Effector memory CD8-positive, alpha-beta T cell (primary cell): Measurements from ENCODE around the gene SGTA.

Source experiments
- ATAC-seq: fragments of 150-1000 bp; cut with Tn5 transposase; replicated peaks from 2 replicates; pipeline ENCODE4 v1.10.0; 2021; ENCODE audit warnings: mild to moderate bottlenecking, moderate library complexity
- DNase-seq, 3 experiments: peaks; one replicate each; pipeline ENCODE4 v3.0.0; 2021
- H3K27ac Mint-ChIP-seq, 2 donors: one replicate each; pipeline ENCODE4 v1.8.0; 2022; ENCODE audit warnings: mild to moderate bottlenecking in 2 of 2, mixed read lengths in 2 of 2, moderate library complexity in 2 of 2
- H3K27me3 Mint-ChIP-seq, 2 donors: one replicate each; pipeline ENCODE4 v1.8.0; 2022; ENCODE audit warnings: mixed read lengths in 2 of 2
- H3K36me3 Mint-ChIP-seq: one replicate; pipeline ENCODE4 v1.8.0; 2022; ENCODE audit warnings: mild to moderate bottlenecking, moderate library complexity, mixed read lengths; ENCODE audit not compliant: insufficient read depth
- H3K4me1 Mint-ChIP-seq, 2 donors: one replicate each; pipeline ENCODE4 v1.8.0; 2022; ENCODE audit warnings: low read depth in 2 of 2, mixed read lengths in 2 of 2
- H3K4me3 Mint-ChIP-seq, 2 donors: one replicate each; pipeline ENCODE4 v1.8.0; 2022; ENCODE audit warnings: mild to moderate bottlenecking in 2 of 2, mixed read lengths in 2 of 2, moderate library complexity in 2 of 2
- H3K9me3 Mint-ChIP-seq, 2 donors: one replicate each; pipeline ENCODE4 v1.8.0; 2022; ENCODE audit warnings: mixed read lengths in 2 of 2

Gene SGTA

DNA sequence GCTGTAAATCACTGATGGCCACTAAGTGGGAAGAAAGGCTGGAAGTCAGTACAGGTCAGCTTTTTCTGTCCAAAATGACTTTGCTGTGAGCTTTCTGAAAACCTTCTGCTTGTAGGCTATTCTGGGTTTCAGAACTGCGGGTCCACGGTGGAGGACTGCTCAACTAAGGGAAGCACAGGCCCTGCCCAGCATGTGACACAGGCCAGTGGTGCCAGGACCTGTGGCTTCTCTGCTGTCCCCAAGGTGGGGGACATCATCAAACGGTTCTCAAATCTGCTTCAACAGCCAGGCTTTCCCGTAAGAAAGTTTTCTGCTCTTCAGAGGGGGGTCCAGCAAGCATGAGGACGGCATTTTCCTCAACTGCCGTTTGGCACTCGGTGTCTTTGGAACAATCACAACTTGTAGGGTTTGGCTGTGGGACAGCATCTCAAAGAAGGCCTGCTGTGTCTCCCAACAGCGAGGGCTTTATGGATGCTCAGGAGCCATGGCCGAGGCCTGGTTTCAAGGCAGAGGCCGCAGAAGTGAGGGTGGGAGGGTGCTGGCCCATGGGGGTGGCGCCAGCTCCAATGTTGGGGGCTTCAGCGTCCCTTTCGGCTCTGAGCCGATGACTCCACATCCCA, 3.8 kb downstream of the SGTA start:
- DNase-seq (no peak), ATAC-seq (no peak)
- Mint-ChIP-seq H3K27ac (no peak overlapping the region), H3K4me3 (no peak overlapping the region), H3K36me3 (peaks cover 7% of the 10 kb centered on the region), H3K27me3 (no peaks in the 10 kb centered on the region), H3K4me1 (peaks cover 41 to 44% of the 10 kb centered on the region in 2 donors), H3K9me3 (no peaks in the 10 kb centered on the region)

DNA sequence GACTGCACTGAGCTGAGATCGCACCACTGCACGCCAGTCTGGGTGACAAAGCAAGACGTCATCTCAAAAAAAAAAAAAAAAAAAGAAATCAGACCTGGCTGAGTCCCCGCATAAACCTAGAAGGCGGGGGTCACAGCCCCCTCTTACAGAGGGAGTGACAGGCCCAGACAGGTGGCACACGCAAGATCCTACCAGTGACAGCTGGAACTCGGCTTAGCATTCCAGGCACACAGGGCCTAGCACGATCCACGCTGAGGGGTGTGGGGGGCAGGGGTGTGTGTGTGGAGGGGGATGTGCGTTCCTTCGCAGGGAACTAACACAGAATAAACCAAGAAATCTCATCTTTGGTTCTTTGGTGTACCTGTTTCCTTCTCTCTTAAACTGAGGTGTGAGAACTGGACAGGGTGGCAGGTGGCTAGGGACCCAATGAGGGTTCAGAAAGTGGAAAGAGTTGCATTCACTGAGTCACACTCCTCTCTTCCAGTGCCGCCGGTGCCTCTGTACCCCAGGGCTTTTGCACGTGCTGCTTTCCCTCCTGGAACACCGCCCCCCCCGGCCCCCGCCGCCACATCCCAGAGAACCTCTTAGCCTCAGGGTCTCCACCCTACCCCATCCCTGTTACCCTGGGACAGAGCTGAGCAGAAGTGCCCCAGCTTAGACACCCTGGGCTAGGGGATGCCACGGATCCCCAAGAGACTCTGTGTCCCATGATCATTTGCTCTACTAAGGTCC, 5.0 kb downstream of the SGTA start:
- no peak for ATAC-seq
- Mint-ChIP-seq H3K27me3 (no peaks in the 10 kb centered on the region), H3K9me3 (no peaks in the 10 kb centered on the region), H3K27ac (peak overlapping the region in 1 of 2 donors; percentile 59), H3K4me3 (no peak overlapping the region), H3K36me3 (peaks cover 3% of the 10 kb centered on the region), H3K4me1 (peaks cover 35 to 41% of the 10 kb centered on the region in 2 donors)
- no peak for DNase-seq

DNA sequence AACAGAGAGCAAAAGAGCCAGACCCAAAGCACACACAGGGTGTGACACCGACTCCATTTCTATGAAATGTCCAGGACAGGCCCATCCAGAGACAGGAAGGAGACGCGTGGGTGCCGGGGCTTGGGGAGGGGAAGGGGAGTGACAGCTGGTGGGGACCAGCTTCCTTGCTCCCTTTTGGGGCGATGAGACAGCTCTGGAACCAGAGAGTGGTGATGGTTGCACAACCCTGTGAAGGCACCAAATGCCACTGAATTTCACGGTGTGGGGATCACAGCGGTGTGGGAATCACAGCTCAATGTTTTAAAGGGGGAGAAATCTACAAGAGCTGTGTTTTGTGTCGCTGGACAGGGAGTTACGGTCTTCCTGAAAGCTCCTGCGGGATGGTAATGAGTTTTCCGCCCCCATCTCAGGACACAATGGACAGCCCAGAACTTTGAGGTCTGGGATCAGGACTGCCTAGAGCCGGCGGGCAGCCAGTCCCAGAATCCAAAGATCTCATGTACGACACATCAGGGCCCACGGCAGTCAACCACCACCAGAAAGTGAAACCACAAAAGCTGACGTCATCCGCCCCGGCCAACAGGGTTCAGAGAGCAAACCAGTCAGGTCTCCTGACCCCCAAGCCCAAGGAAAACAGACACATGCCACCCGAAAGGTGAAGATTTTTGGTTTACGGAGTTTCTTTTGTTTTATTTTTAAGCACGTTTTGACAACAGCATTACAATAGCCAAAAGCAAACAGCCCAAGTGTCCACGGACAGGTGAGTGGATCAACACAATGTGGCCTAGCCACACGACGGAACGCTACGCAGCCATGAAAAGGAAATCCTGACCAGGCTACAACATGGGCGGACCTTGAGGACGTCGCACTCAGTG, 7.3 kb downstream of the SGTA start:
- Mint-ChIP-seq H3K4me1 (peaks cover 32 to 35% of the 10 kb centered on the region in 2 donors), H3K9me3 (no peaks in the 10 kb centered on the region), H3K27me3 (no peaks in the 10 kb centered on the region), H3K4me3 (peak overlapping the region; percentile 74 to 79), H3K36me3 (peaks cover 3% of the 10 kb centered on the region), H3K27ac (peak overlapping the region; percentile 89 to 94)
- peak; percentile 82 for ATAC-seq
- peak; percentile 35 to 40 (median 37) for DNase-seq

DNA sequence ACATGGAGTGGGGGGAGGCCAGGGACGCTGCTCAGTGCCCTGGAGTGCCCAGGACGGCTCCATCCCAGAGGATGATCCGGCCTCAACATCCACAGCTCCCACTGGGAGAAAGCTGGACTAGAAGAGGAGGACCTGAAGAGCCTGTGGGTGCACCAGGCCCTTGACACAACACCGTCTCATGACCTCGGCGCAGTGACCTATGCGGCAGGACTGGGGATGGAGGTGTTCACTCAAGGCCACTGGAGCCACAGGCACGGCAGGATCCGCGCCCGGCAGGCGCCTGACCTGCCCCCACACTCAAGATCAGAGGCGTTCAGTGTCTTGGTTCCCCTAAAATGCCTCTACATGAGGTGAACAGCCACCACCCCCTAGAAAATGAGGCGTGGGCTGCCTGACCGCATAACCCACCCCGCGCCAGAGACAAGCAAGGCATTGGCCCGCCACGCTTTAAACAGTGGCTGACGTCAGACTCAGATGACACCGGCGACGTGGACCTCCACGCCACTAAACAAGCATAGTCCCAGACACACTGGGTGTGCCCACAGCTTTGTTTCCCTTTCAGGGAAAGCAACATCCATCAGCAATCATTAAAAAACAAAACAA, 8.0 kb downstream of the SGTA start:
- no peaks in the 10 kb centered on the region for H3K27me3 Mint-ChIP-seq
- peak overlapping the region; percentile 74 to 79 for H3K4me3 Mint-ChIP-seq
- peak overlapping the region; percentile 89 to 94 for H3K27ac Mint-ChIP-seq
- H3K36me3 Mint-ChIP-seq, result peaks cover 3% of the 10 kb centered on the region
- H3K9me3 Mint-ChIP-seq, result no peaks in the 10 kb centered on the region
- DNase-seq (no peak), ATAC-seq (no peak)
- H3K4me1 Mint-ChIP-seq, result peaks cover 26 to 29% of the 10 kb centered on the region in 2 donors

DNA sequence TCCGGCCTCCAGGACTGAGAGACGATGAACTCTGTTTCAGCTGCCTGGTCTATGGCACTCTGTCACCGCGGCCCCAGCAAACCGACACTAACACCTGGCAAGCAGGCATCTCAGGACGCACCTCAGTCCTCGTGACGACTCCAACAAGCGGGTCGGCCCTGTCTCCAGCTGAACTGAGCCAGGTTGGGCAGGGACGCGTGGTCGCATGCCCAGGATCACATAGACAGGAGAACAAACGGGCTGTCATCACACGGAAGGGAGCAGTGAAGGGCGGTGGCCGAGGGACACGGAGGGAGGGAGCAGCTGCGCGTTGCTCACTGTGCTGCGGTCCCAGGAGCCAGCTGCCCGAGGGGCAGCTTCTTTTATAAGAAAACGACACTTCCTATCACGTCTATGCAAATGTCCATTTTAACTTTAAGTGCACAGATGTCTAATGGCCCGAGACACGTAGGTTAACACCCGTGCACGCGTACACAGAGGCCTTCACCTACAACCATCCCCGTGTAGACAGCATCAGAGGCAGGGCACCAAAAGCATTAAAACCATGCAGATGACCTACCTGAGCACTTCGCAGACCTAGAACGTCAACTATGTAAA, 8.9 kb downstream of the SGTA start:
- no peak for DNase-seq
- Mint-ChIP-seq H3K4me3 (no peak overlapping the region), H3K27me3 (no peaks in the 10 kb centered on the region), H3K27ac (no peak overlapping the region), H3K4me1 (peaks cover 24 to 28% of the 10 kb centered on the region in 2 donors), H3K9me3 (no peaks in the 10 kb centered on the region), H3K36me3 (peaks cover 2% of the 10 kb centered on the region)
- no peak for ATAC-seq

DNA sequence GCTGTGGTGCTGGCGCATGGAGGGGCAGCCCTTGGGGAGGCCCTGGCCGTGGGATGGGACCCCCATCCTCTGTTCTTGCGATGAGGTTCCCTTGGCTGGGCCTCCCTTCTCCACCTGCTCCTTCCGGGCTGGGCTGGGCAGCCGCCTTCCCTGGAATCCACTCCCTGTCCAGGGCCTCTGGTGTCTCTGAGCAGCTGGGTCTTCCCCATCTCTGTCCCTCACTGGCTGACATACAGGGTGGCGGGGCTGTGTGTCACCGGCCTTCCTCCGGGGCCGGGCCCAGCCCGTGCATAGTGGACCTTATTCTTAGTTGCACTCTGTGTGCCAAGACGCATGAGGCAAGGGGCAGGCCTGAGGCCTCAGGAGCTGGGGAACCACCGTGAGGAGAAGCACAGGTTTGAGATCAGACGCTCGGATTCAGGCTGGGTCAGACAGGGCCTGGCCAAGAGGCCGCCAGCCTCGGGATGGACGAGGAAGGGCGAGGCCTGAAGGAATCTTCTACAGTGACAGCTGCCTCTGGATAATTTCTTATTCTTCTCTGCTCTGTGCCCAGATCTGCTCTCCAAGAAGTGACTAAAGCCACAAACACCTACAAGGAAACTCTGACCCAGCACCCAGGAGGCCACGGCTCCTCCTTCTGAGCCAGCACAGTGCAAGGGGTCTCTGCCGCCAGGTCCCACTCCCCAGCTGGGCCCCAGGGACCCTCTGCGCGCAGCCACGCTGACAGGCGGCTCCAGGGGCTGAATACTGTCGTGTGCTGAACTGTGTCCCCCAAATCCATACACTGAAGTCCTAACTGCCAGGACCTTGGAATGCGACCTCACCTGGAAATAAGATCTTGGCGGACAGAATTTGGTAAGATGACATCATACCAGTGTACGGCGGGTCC, 11.0 kb downstream of the SGTA start:
- H3K36me3 Mint-ChIP-seq, result peaks cover 4% of the 10 kb centered on the region
- DNase-seq, result no peak
- no peak for ATAC-seq
- no peaks in the 10 kb centered on the region for H3K9me3 Mint-ChIP-seq
- no peaks in the 10 kb centered on the region for H3K27me3 Mint-ChIP-seq
- H3K4me1 Mint-ChIP-seq, result peaks cover 24 to 28% of the 10 kb centered on the region in 2 donors
- no peak overlapping the region for H3K4me3 Mint-ChIP-seq
- H3K27ac Mint-ChIP-seq, result no peak overlapping the region

DNA sequence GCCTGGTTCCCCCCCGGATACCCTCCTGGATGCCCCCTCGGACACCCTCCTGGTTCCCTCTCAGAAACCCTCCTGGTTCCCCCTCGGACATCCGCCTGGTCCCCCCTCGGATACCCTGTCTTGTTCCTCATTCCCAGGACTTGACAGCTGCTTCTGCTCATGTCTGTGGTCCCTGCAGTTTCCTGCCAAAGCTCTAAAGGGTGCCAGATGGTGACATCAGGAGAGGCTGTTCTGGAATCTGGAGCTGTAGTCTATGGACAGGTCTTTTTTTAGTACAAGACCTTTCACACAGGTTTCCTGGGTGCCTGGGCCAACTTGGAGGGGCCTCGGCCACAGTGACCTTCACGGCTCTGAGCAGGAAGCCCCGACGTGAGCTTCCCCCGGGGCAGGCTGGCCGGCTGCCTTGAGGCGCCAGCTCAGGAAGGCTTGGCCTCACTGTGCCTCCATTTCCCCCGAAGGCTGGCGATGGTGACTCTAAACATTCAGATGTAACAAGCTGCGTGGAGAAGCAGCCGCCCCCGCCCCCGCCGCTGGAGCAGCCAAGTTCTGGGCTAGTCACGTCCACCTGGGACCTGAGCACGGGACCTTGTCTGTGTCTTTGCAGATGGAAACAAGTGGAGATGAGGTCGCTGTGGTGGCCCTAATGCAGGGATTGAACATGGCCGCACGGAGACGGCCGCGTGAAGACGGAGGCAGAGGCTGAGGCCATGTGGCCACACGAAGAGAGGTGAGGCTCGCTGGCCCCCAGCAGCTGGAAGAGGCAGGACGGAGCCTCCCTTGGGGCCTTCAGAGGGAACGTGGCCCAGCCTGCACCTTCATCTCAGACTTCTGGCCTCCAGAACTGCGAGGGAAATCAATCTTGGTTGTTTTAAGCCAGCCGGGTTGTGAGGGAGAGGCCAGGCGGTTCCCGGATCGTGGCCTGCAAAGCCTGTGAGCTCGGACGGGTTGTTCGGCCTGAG, 12.7 kb downstream of the SGTA start:
- Mint-ChIP-seq H3K27ac (peak overlapping the region in 1 of 2 donors; percentile 46), H3K4me3 (no peak overlapping the region), H3K9me3 (no peaks in the 10 kb centered on the region), H3K36me3 (peaks cover 15% of the 10 kb centered on the region), H3K27me3 (no peaks in the 10 kb centered on the region), H3K4me1 (peaks cover 16% of the 10 kb centered on the region in 2 donors)
- ATAC-seq (no peak), DNase-seq (no peak)

DNA sequence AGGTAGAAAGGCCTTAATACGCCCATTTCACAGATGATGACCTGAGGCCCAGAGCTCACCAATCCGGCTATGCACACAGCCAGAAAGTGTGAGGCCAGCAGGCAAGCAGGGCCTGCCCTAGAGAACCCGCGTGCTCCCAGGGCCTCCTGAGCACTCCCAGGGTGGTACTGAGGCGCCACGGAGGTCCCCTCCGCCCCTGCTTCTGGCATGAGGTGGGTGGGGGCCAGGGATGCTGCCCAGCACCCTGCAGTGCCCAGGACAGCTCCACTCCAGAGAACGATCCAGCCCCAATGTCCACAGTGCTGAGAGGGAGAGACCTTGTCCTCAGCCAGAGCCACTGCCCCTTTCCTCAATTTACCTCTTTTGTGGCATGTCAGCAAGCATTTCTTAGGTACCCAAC, 13.9 kb downstream of the SGTA start:
- Mint-ChIP-seq H3K27ac (no peak overlapping the region), H3K27me3 (no peaks in the 10 kb centered on the region), H3K9me3 (no peaks in the 10 kb centered on the region), H3K36me3 (peaks cover 24% of the 10 kb centered on the region), H3K4me1 (peaks cover 5 to 7% of the 10 kb centered on the region in 2 donors), H3K4me3 (no peak overlapping the region)
- ATAC-seq (no peak), DNase-seq (no peak)

DNA sequence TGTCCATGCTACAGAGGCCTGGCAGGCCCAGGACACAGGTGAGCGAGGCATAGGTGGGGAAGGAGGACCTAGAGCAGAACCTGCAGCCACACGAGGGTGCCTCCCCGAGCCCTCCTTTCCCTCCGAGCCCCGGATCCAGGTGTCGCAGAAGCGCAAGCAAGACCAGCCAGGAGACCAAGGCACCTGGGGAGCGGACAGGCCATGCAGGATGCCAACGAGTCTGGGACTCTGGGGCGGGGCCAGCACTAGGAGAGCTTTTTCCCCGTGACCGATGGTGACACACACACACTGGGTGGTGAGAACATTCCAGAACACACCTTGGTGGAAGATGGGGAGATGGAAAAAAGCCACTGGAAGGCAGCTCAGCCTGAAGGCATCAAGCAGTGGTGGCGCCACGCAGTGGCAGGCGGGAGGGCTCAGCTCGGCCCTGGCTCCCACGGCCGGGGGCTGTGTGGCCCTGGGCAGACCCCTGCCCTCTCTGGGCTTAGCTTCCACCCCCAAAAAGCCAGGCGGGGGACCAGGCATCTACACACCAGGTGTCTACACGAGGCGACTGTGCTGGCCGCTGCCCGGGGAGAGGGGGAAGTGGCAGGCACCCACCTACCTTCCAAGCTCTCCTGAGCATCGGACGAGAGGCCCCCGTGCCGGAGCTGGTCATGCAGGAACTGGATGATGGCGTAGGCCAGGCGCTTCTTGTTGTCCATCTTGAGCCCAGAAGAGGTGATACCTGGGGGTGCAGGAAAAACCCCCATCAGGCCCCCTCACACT, 14.5 kb downstream of the SGTA start:
- no peak for DNase-seq
- no peaks in the 10 kb centered on the region for H3K9me3 Mint-ChIP-seq
- H3K27ac Mint-ChIP-seq, result no peak overlapping the region
- peaks cover 3 to 7% of the 10 kb centered on the region in 2 donors for H3K4me1 Mint-ChIP-seq
- no peaks in the 10 kb centered on the region for H3K27me3 Mint-ChIP-seq
- ATAC-seq, result no peak
- H3K36me3 Mint-ChIP-seq, result peaks cover 30% of the 10 kb centered on the region
- no peak overlapping the region for H3K4me3 Mint-ChIP-seq

DNA sequence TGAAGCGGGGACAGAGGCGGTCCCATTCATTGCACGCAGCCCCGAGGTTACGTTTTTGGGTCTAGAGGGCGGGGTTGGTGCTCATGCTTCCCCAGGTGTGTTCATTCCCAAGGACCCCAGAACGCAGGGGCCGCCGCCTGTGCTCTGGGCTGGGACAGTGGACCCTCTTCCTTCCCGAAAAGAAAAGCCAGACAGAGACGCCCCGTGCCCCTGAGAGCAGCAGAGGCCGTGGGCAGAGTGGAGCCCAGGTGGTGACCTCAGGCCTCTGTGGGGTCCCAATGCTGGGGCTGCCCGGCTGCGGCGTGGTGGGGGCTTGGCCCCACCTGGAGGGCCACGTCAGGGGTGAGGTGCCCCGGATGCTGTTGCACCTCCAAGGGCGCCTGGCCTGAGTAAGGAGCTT, 15.4 kb downstream of the SGTA start:
- H3K4me3 Mint-ChIP-seq, result no peak overlapping the region
- no peaks in the 10 kb centered on the region for H3K27me3 Mint-ChIP-seq
- H3K36me3 Mint-ChIP-seq, result peaks cover 38% of the 10 kb centered on the region
- H3K27ac Mint-ChIP-seq, result peak overlapping the region in 1 of 2 donors; percentile 63
- ATAC-seq (no peak), DNase-seq (no peak)
- H3K9me3 Mint-ChIP-seq, result no peaks in the 10 kb centered on the region
- H3K4me1 Mint-ChIP-seq, result peaks cover 3 to 7% of the 10 kb centered on the region in 2 donors
